ENCODE results near the gene CLEC4M.
"Not testable (repeated sequence)": the region's sequence is repeated elsewhere in the genome, so short reads cannot be mapped to it uniquely, and the experiment has no call there.

The CLEC4M gene

DNA sequence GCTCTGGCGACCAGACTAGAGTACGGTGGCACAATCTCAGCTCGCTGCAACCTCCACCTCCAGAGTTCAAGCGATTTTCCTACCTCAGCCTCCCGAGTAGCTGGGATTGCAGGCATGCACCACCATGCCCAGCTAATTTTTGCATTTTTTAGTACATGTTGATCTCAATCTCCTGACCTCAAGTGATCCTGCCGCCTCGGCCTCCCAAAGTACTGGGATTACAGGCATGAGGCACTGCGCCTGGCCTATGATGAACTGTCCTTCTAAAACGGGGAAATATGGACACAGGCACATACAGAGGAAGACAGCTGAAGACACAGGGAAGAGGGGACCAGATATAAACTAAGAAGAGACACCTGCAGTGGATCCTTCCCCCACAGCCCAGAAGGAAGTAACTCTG lies 12.7 kb downstream of the CLEC4M start:
- FAIRE-seq: no peak

DNA sequence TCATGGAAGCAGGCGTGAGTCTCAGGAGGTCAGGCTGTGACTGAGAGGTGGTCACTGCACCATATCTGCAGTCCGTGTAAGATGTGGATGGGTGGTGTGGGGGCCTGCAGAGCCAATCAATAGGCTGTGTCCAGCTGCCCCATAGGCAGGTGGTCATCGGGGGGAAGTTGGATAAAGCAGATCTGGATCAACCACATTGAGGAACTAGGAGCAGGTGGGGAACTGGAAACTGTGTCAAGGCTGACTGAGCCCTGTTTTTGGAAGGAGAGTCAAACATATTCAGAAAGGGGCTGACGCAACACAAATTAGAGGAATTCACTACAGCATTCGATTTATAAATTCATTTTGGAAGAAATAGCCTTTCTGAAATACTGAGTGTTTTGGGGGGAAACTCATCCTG lies 15.0 kb downstream of the CLEC4M start:
- FAIRE-seq: no peak

DNA sequence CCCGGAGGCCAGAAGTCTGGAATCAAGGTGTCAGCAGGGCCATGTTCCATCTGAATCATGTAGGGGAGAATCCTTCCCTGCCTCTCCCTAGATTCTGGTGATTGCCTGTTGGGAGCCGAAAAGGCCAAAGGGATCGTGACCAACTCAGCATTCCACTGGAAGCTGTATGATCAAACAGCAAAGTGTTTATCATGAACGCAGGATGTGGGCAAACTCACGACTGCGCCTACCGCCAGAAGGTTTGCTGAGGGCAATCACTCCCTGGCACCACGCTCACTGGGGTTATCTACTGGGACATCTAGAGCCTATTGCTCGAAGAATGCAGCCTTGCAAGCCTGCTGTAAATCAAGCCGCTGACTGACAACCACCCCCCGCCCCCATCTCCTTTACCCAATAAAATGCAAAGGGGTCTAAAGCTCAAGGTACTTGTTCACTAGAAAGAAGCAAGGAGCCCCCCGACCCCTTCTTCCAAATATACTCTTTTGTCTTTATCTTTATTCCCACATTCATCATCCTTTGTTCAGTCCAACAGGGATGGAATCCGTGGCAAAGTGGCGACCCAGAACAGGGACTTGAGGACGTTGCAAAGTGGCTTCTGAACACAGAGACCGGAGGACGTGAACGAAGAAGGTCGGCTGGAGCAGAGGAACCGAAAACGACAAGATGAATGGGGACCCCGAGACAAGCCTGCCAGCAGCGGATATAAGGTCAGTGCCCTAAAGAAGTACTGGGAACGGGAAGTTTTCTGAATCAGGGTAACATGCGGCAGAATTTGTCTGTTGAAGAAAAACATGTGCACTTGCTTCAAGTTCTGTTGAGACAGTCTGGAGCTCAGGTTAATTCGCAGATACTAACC lies 16.8 kb downstream of the CLEC4M start:
- no peak for FAIRE-seq

DNA sequence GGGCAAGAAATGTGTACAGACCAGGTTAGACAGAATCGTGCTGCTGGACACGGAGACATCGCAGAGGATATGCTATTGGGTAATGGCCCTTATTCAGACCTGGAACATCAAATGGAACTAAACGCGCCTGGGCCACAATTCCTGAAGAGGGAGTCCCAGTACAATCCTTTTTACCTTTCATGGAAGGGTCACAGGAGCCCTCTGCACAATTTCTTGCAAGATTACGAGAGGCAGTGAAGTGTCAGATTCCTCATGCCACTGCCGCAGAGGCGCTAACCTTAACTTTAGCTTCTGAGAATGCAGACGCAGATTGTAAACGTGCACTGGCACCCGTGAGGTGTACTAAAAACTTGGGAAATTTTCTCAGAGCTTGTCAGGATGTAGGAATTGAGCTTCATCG lies 18.1 kb downstream of the CLEC4M start:
- no peak for FAIRE-seq

DNA sequence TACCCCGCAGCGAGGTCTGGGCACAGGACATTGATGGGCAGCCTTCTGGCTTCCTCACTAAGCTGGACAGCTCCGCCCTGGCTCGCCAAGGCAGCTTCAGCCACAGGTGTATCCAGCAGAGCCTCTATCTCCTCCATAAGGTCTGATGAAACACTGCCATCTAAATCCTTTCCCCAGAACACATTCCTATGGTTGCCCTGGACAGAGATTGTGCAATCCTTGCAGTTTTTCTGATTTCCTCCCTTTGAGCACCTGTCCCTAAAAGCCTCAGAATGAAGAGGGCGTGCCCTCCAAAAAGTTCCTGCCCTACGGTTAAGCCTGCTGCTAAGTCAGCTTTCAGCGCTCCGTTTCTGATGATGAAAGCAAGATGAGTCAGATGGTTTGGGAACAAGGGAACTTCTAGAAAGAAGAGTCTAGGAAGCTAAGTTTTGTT lies 21.0 kb downstream of the CLEC4M start:
- FAIRE-seq: no peak

DNA sequence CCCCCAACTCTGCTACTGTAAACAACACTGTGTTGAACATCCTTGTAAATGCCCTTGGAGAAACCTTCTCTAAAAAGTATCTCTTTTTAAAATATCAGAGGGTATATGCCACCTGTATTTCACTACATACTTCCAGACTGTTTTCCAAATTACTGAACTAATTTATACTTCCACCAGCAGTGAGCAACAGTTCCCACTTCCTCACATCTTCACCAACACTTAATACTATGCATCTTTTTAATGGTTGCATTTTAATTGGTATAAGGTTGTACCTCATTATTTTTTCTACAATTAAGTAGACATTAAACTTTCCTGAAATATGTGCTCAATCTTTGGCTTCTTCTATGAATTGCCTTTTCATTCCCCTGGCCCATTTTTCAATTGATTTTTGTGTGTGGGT lies 21.8 kb downstream of the CLEC4M start:
- no peak for FAIRE-seq

DNA sequence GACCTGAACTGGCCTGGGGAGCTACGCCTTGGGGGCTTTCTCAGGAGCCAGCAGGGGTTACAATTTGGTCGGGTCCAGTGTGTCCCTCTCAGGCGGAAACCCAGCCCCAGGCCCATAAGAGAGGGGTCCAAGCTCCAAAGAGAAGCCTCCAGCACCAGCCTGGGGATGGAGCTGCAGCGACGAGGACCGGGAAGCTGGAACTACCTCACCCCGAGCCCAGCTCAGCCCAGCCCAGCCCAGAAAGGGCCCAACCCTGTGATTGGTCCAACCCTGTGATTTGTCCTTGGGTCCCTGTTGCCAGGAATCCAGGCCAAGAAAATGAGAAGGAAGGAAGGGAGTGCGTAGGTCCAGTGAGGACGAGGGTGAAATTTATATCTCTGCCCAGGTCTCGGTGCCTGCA lies 24.1 kb downstream of the CLEC4M start:
- no peak for FAIRE-seq

DNA sequence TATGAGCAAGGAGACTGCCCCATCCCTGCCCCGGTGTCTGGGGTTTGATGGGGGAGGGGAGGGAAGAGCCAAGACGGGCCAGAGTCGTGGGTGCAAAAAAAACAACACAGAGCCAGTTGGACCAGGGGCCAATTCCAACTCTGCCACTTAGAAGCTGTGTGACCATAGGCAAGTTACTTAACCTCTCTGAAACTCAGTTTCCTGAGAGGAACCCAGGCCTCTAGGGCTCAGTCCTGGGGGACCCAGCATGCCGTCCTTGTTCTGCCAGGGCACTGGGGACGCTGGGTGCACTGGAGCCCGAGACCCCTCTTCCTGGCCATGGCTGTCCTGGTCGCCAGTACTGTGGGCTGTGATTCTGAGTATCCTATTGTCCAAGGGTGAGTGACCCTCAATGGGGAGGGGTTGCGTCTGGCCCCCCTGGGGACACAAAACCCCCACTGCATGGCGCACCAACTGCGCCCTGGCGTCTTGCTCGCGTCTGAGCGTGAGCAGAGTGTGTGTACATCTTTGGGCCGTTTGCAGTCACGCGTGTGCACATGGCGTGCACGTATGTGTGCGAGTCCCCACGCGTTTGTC lies 24.6 kb downstream of the CLEC4M start:
- FAIRE-seq: no peak

DNA sequence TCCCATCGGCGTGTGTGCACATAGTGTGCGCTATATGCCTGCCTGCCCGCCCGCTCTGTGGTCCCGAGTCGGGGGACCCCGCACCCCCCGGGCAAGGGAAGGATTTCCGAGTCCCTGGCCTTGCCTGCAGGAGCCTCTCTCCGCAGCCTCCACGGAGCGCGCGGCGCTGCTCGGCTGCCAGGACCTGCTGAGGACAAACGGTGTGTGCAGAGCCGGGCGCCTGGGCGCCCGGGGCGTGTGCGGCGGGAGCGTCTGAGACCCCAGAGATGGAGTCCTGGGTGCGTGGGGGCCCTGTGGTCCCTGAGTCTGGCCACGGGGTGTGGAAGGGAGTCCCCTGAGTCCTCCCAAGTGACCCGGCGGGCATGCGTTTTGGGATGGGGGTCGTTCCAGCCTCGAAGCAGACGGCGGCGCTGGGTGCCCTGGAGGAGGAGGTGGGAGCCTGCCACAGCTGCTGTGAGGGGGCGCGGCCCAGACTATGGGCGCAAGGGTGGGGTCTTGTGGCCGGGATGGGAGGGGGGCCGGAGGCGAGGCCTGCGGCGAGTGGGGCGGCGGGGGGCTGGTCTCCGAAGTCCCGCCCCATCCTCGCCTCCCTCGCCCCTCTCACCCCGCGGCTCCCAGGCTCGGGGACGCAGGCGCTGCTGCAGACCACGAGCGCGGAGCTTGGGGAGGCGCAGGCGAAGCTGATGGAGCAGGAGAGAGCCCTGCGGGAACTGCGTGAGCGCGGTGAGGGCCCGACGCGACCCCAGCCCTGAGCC lies 25.3 kb downstream of the CLEC4M start:
- FAIRE-seq: no peak

DNA sequence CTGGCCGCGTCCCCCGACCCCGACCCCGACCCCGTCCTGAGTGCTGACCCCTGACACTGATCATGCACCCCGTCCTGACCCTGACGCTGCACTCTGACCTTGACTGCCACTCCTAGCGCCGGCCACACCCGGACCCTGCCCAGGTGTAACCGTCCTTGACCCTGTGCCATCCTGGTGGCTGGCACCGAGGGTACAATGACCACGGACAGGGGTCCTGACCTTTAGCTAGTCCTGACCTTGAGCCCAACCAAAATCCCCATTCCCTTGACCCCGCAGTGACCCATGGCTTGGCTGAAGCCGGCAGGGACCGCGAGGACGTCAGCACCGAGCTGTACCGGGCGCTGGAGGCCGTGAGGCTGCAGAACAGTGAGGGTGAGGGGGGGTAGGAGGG lies 25.9 kb downstream of the CLEC4M start:
- no peak for FAIRE-seq

DNA sequence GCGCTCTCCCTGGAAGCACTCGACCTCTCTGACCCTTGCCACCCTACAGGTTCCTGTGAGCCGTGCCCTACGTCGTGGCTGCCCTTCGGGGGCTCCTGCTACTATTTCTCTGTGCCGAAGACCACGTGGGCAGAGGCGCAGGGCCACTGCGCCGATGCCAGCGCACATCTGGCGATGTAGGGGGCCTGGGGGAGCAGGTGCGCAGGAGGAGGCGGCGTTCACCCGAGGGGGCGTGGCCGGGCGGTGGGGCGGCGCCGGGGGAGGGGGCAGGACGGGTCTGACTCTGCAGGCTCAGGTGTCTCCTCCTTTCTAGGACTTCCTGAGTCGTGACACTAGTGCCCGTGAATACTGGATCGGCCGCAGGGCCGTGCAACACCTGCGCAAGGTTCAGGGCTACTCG lies 26.4 kb downstream of the CLEC4M start:
- FAIRE-seq: no peak

DNA sequence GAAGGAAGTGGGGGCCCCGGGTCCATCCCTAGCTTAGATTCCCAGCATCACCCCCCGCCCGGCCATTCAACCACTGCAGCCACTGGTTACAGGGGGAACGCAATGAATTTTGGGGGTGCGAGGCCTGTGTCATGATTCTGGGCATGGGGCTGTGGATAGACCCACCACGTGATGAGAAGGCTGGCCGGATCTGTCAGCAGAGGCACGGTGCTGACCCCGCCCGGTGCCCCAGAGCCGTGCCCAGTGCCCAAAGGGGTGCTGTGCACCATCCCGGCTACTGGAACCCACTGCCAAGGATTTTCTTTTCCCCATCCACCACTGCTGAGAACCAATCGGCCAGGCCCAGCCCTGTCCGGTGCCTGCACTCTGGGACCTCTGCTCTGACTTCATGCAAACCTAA lies 27.4 kb downstream of the CLEC4M start:
- FAIRE-seq: no peak

DNA sequence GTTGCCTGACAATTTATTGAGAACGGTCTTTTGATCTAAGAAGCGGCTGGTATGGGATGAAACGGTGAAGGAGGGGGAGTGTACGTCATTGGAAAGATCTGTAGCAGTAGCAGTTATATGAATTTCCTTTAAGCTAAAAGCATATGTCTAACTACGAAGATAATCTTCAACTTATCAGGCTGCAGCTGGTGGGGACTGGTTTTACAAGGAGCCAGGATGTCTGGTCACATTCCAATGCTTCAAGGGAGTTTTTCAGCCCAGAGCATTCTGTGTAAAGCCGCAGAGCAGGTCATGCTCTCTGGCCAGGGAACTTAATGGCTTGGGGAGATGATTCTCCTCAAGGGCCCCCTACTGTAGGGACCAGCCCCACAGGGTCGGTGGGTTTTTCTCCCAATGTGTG lies 29.2 kb downstream of the CLEC4M start:
- FAIRE-seq: no peak

DNA sequence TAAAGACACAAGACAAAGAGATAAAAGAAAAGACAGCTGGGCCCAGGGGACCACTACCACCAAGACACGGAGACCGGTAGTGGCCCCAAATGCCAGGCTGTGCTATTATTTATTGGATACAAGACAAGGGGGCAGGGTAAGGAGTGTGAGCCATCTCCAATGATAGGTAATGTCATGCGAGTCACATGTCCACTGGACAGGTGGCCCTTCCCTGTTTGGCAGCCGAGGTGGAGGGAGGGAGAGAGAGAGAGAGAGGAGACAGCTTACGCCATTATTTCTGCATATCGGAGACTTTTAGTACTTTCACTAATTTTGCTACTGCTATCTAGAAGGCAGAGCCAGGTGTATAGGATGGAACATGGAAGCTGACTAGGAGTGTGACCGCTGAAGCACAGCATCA lies 29.7 kb downstream of the CLEC4M start:
- FAIRE-seq: not testable (repeated sequence)

DNA sequence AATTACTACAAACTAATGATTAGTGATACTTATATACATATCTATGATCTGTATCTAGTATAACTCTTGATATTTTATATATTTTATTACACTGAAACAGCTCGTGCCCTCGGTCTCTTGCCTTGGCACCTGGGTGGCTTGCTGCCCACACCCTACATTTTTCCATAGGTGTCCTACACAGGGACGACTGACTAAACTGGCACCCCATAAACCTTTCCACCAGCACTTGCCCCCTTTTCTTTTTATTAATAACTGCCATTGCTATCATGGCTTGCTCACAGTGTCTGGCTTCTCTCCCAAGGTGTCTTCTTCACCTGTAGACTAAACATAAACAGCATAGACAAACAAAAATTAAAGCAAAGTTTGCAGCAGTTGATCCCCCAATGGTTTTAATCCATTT lies 30.4 kb downstream of the CLEC4M start:
- no peak for FAIRE-seq

DNA sequence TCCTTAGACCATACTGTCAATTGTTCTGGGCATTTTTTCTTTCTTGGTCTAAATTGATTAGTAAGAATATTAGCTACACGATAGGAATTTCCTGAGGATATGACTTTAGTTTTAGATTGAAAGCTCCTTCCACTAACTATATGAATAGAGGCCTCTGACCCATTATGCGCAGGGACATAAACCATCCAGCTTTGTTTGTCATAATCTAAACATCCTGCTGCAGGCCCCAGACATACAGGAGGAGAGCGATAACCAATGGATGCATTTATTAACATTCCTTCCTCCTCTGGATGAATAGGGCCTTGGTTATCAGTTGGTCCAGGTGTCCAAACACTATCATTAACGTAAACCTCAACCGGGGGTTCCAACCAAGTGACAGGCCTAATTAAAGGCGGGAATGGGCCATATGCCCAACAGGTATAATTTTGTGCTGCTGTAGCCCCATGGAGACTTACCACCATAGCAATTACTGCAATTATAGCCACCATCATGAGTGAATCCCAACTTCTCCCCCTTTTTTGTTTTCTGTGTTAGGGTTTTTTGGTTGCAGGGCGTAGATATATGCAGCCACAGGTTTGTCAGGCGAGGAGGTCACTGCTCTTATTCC lies 32.6 kb downstream of the CLEC4M start:
- FAIRE-seq: no peak

DNA sequence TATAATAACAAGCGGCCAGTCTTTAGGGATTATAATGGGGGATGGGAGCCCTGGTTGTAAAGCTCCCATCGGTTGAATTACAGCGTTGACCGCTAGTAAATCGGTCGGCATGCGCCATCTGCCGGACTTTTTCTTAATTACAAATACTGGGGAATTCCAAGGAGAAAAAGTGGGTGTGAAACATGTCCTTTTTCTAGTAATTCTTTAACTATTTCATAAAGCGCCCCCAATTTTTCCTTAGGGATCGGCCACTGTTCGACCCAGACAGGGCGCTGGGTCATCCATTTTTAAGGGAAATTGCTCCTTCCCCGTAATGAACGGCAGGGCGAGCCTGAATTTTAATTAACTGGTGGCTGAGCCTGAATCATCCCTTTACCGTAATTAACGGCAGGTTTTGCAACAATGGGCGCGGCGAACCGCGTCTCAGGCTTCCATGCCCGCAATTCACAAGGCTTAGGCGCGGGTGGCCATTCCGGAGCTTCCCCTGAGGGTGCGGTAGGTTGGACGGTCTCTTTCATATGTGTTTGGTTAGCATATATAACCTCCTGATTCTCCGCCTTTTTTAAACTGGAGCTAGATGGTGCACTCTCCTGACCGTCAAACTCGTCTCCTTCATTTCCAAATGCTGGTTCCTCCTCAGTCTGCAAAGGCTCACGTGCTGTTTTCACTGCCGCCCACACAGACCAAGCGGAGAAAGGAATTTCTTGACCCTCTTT lies 36.8 kb downstream of the CLEC4M start:
- FAIRE-seq: no peak

DNA sequence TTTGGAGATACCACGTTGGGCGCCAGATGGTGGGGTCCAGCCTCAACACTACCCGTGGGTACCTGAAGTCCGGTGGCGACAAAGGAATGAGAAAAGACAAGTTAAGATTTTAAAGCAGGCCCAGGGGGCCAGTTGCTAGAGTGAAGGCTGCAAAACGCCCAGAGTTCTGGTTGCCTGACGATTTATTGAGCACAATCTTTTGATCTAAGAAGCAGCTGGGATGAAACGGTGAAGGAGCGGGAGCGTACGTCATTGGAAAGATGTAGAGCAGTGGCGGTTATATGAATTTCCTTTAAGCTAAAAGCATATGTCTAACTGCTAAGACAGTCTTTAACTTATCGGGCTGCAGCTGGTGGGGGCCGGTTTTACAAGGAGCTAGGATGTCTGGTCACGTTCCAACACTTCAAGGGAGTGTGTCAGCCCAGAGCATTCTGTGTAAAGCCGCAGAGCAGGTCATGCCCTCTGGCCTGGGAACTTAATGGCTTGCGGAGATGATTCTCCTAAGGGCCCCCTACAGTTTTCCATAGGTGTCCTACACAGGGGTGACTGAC lies 38.1 kb downstream of the CLEC4M start:
- FAIRE-seq: no peak

DNA sequence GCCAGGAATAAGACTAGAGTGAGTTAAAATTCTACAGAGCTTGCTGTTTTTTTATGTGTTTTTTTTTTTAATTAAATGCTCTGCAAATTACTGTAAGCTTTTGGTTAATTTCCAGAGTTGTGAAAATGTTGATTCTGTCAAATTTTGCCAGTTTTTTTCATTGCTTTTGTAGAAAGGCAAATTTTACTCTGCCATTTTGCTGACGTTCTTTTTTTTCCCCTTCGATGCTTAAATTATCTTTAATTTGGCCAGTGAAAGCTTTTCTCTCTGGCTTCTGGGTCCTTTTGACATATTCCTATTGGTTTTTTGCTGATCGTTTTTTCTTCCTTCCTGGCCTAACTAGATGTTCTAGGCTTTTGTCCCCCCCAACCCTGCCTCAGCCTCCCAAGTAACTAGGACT lies 43.2 kb downstream of the CLEC4M start:
- FAIRE-seq: no peak

DNA sequence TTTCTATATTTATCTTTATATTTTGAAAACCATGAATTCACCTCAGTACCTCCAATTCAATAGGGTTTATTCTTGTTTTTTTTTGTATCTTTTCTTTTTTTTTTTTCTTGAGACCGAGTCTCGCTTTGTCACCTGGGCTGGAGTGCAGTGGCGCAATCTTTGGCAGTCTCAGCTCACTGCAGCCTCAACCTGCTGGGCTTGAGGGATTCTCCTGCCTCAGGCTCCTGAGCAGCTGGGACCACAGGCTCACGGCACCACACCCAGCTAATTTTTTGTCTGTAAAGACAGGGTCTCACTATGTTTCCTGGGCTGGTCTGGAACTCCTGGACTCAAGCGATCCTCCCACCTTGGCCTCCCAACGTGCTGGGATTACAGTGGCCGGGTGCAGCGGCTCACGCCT lies 43.8 kb downstream of the CLEC4M start:
- no peak for FAIRE-seq

DNA sequence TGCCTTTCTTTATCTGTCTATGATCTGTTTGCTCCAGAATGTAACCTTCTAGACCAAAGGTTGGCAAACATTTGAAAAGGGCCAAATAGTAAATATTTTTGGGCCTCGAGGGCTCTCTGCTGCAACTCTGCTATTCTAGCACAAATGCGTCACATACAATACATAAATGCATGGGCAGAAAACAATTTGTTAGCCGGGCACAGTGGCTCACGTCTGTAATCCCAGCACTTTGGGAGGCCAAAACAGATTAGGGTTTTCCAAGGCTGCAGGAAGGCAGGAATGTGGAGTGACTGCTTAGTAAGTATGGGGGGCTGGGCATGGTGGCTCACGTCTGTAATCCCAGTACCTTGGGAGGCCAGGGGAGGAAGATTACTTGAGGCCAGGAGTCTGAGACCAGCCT lies 45.1 kb downstream of the CLEC4M start:
- no peak for FAIRE-seq

DNA sequence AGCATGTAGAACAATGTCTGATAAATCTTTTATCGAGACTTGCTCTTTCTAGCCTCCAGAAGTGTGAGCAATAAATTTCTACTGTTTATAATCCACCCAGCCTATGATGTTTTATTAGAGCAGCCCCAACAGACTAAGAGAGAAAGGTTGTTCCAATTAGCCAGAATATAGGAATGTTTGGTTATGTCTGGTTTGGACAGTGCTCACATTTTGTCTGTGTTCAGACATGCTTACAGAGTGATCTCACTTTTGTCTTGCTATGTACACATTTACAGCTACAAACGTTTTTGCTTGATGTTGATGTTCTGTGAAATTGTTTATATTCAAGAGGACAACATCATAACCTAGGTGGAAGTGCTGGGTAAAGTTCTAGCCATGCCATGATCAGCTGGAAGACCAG lies 48.9 kb downstream of the CLEC4M start:
- FAIRE-seq: no peak

DNA sequence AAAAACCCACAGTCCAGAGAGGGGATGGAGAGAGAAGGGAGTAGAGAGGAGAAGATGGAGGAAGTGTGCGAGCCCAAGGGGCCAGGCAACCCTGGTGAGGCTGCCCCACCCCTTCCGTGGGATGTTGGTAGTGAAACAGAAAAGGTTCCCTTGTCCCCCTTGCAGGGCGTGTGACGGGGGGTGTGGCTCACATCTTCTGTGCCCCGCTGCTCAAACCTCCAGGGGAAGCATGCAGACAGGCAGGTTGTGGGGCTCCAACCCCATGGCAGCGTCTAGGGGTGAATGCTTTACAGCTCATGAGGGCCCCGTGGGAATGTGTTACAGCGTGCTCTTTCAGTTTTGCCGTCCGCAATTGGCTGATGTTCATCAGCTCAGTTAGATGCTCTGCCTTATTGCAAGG lies 52.3 kb downstream of the CLEC4M start:
- FAIRE-seq: no peak

All from colon (tissue), 2 donors.